Measurements from ENCODE around the gene BDNF. TPM values are rescaled to one million over a fixed set of nuclear protein-coding genes. Genes with fewer than 3 reads are reported as not detected.
"Not testable (repeated sequence)": the region's sequence is repeated elsewhere in the genome, so short reads cannot be mapped to it uniquely, and the experiment has no call there.

Gene BDNF
- polyA plus RNA-seq, 1 donor (not counting 4 experiments of a cell fraction or from before 2014, with no cell fraction given), result 0.35 TPM

GRCh38 chr11:27672836-27673464 lies 27.3 kb downstream of the BDNF start:
- H3K9me3 ChIP-seq (ENCODE audit: control insufficient read depth, low read depth, low read length), result no peaks in the 10 kb centered on the region
- no peaks in the 10 kb centered on the region for H4K20me1 ChIP-seq (ENCODE audit: control insufficient read depth, extremely low read depth, insufficient read depth, low read length)
- H3K27me3 ChIP-seq (ENCODE audit: control insufficient read depth, extremely low read depth, insufficient read depth, low read length), result no peaks in the 10 kb centered on the region
- DNase-seq (ENCODE audit: low read depth, low spot score) (no peak), FAIRE-seq (peak; percentile 71)
- H3K9me1 ChIP-seq (ENCODE audit: control insufficient read depth, extremely low read depth, insufficient read depth, low read length), result no peaks in the 10 kb centered on the region
- dilution Hi-C loops (cut with MboI; ENCODE audit: extremely low pct_ligation_motif_present, low sequenced_read_pairs), result no loop called here
- no peak overlapping the region for H3K9ac ChIP-seq (ENCODE audit: control insufficient read depth, extremely low read depth, insufficient read depth, low read length)
- no peaks in the 10 kb centered on the region for H3K36me3 ChIP-seq (ENCODE audit: control insufficient read depth in 2 of 2, extremely low read depth in 1 of 2, insufficient read depth in 2 of 2, low read length in 2 of 2)
- H3K4me1 ChIP-seq (ENCODE audit: control insufficient read depth, extremely low read depth, insufficient read depth, low read length), result peaks cover 18% of the 10 kb centered on the region
- no peak overlapping the region for H2AFZ ChIP-seq (ENCODE audit: control insufficient read depth, low read length)
- TF ChIP-seq EZH2 (IDR thresholded peaks at IDR 0.05; ENCODE audit: low read length) (no peak), CTCF (optimal IDR thresholded peaks at IDR 0.05 in 1 of 3, IDR thresholded peaks at IDR 0.05 in 1 of 3, conservative IDR thresholded peaks at IDR 0.05 in 1 of 3; ENCODE audit: extremely low read depth in 1 of 3, insufficient read depth in 2 of 3, low read length in 3 of 3) (no peak)
- no peak overlapping the region for H3K4me3 ChIP-seq (ENCODE audit: control insufficient read depth in 2 of 3, extremely low read depth in 1 of 3, insufficient read depth in 2 of 3, low read depth in 1 of 3, low read length in 3 of 3)
- peak overlapping the region; percentile 16 for H3K27ac ChIP-seq (ENCODE audit: control insufficient read depth, insufficient read depth, low read length)
- H3K4me2 ChIP-seq (ENCODE audit: control insufficient read depth, extremely low read depth, insufficient read depth, low read depth, low read length), result peak overlapping the region; percentile 22
- no peaks in the 10 kb centered on the region for H3K79me2 ChIP-seq (ENCODE audit: control insufficient read depth, insufficient read depth, low read length)

GRCh38 chr11:27665508-27666101 lies 34.6 kb downstream of the BDNF start:
- H3K4me2 ChIP-seq (ENCODE audit: control insufficient read depth, extremely low read depth, insufficient read depth, low read depth, low read length); FAIRE-seq; H3K4me3 ChIP-seq (ENCODE audit: control insufficient read depth in 2 of 3, extremely low read depth in 1 of 3, insufficient read depth in 2 of 3, low read depth in 1 of 3, low read length in 3 of 3); DNase-seq (ENCODE audit: low read depth, low spot score); H3K79me2 ChIP-seq (ENCODE audit: control insufficient read depth, insufficient read depth, low read length); dilution Hi-C loops (cut with MboI; ENCODE audit: extremely low pct_ligation_motif_present, low sequenced_read_pairs); H4K20me1 ChIP-seq (ENCODE audit: control insufficient read depth, extremely low read depth, insufficient read depth, low read length); H2AFZ ChIP-seq (ENCODE audit: control insufficient read depth, low read length); H3K27me3 ChIP-seq (ENCODE audit: control insufficient read depth, extremely low read depth, insufficient read depth, low read length); H3K36me3 ChIP-seq (ENCODE audit: control insufficient read depth in 2 of 2, extremely low read depth in 1 of 2, insufficient read depth in 2 of 2, low read length in 2 of 2); H3K9me1 ChIP-seq (ENCODE audit: control insufficient read depth, extremely low read depth, insufficient read depth, low read length); H3K9me3 ChIP-seq (ENCODE audit: control insufficient read depth, low read depth, low read length); H3K27ac ChIP-seq (ENCODE audit: control insufficient read depth, insufficient read depth, low read length); H3K9ac ChIP-seq (ENCODE audit: control insufficient read depth, extremely low read depth, insufficient read depth, low read length); H3K4me1 ChIP-seq (ENCODE audit: control insufficient read depth, extremely low read depth, insufficient read depth, low read length): not testable (repeated sequence)
